GM12878 (cell line): ENCODE results near the gene UST. TPM values are rescaled to one million over a fixed set of nuclear protein-coding genes. Genes with fewer than 3 reads are reported as not detected.

Experiments
- ATAC-seq: fragments of 200-7000 bp; cut with Tn5 transposase; 3 replicates; pipeline ENCODE4 v1.9.1; 2020; ENCODE audit warnings: mild to moderate bottlenecking, moderate library complexity
- BruUV-seq: library from RNA; stranded (reverse); fragments of 400-500 nt; replicated peaks from 2 replicates; lab custom pipeline; 2021; lab: Mats Ljungman, UMichigan
- CTCF ChIA-PET: fragments of 300-600 bp; sonication (Branson Sonifier 250); formaldehyde crosslinking; extraction: SDS; loops from one replicate; lab custom pipeline; 2021; ENCODE audit warnings: inconsistent platforms; lab: Yijun Ruan, JAX
- POLR2A ChIA-PET: fragments of 350-600 bp; formaldehyde crosslinking; extraction: SDS; loops from one replicate; lab custom pipeline; 2021; ENCODE audit warnings: inconsistent platforms; lab: Charles Lee
- RAD21 ChIA-PET: fragments of 300-600 bp; sonication (Branson Sonifier 250); formaldehyde crosslinking; loops from one replicate; lab custom pipeline; 2023; ENCODE audit warnings: antibody characterized with exemption; ENCODE audit not compliant: unreplicated experiment; lab: Charles Lee
- SMC1A ChIA-PET: fragments of 300-600 bp; sonication (Branson Sonifier 250); formaldehyde crosslinking; loops from one replicate; lab custom pipeline; 2023; ENCODE audit not compliant: unreplicated experiment, uncharacterized antibody; lab: Charles Lee
- DNase-seq: peaks from one replicate; pipeline ENCODE4 v3.0.0-alpha.2; 2011; ENCODE audit warnings: low read depth, low spot score
- FAIRE-seq: peaks from 3 replicates; lab custom pipeline; 2011; peaks lifted over from hg19 to GRCh38; lab: Jason Lieb, UNC
- H2AFZ ChIP-seq: 2 replicates; pipeline ENCODE4 v1.6.0; 2011; ENCODE audit warnings: low read depth, low read length, control low read depth; ENCODE audit not compliant: control insufficient read depth
- H3K27ac ChIP-seq: 2 replicates; pipeline ENCODE4 v1.5.1; 2011; ENCODE audit warnings: control low read depth; ENCODE audit not compliant: control insufficient read depth, insufficient read depth
- H3K27me3 ChIP-seq, 2 experiments: replicated peaks in 1 of 2; 2 replicates each; pipeline versions ENCODE4 v1.6.0 to v1.6.1; 2011; ENCODE audit warnings: low read length in 1 of 2; ENCODE audit not compliant: control insufficient read depth in 2 of 2, insufficient read depth in 2 of 2
- H3K36me3 ChIP-seq, 2 experiments: 2 replicates each; pipeline ENCODE4 v1.5.1; 2011; ENCODE audit warnings: low read length in 1 of 2; ENCODE audit not compliant: control insufficient read depth in 2 of 2, insufficient read depth in 2 of 2
- H3K4me1 ChIP-seq: 2 replicates; pipeline ENCODE4 v1.6.1; 2011; ENCODE audit warnings: mild to moderate bottlenecking, low read length, moderate library complexity, mixed read lengths; ENCODE audit not compliant: control insufficient read depth, insufficient read depth
- H3K4me2 ChIP-seq: 2 replicates; pipeline ENCODE4 v1.6.0; 2011; ENCODE audit warnings: control low read depth; ENCODE audit not compliant: control insufficient read depth, insufficient read depth
- H3K4me3 ChIP-seq: fragments of 200-600 bp; sonication (generic); 2 replicates; pipeline ENCODE4 v1.5.1; 2016
- H3K79me2 ChIP-seq: 2 replicates; pipeline ENCODE4 v1.6.0; 2011; ENCODE audit warnings: low read length; ENCODE audit not compliant: control insufficient read depth, insufficient read depth
- H3K9ac ChIP-seq: 2 replicates; pipeline ENCODE4 v1.8.0; 2011; ENCODE audit warnings: low read length, control low read depth, mixed read lengths; ENCODE audit not compliant: control insufficient read depth, insufficient read depth
- H3K9me3 ChIP-seq: replicated peaks from 3 replicates; pipeline ENCODE4 v1.5.1; 2011; ENCODE audit warnings: mild to moderate bottlenecking, low read length; ENCODE audit not compliant: control insufficient read depth, insufficient read depth
- H4K20me1 ChIP-seq: 2 replicates; pipeline ENCODE4 v1.6.0; 2011; ENCODE audit not compliant: control insufficient read depth, insufficient read depth
- BHLHE40 ChIP-seq, 2 experiments: fragments of 450-650 bp in 1 of 2; IDR thresholded peaks; 2 replicates each; pipeline ENCODE4 v1.6.1; 2011 to 2017; ENCODE audit warnings: low read depth in 2 of 2, borderline replicate concordance in 1 of 2, improper control_type of control experiment in 1 of 2, low read length in 1 of 2, mild to moderate bottlenecking in 1 of 2
- BRCA1 ChIP-seq: IDR thresholded peaks from 2 replicates; pipeline ENCODE4 v1.6.1; 2011; ENCODE audit warnings: low read depth, low read length, improper control_type of control experiment
- ELK1 ChIP-seq: IDR thresholded peaks from 2 replicates; pipeline ENCODE4 v1.6.1; 2012; ENCODE audit warnings: low read depth, low read length, improper control_type of control experiment
- HDGF ChIP-seq: fragments of 450-650 bp; IDR thresholded peaks from 2 replicates; pipeline ENCODE4 v1.6.1; 2016; ENCODE audit warnings: antibody characterized with exemption
- MAX ChIP-seq: IDR thresholded peaks from 2 replicates; pipeline ENCODE4 v1.6.1; 2012; ENCODE audit warnings: low read depth, low read length, improper control_type of control experiment
- NFYB ChIP-seq: IDR thresholded peaks from 2 replicates; pipeline ENCODE4 v1.6.1; 2011; ENCODE audit warnings: low read depth, mild to moderate bottlenecking, low read length, improper control_type of control experiment, moderate library complexity; ENCODE audit not compliant: insufficient read depth
- PML ChIP-seq: IDR thresholded peaks from 2 replicates; pipeline ENCODE4 v1.6.1; 2012; ENCODE audit warnings: low read length, inconsistent platforms
- RAD51 ChIP-seq: fragments of 450-650 bp; IDR thresholded peaks from 2 replicates; pipeline ENCODE4 v1.6.1; 2016; ENCODE audit warnings: moderate library complexity, mild to moderate bottlenecking, inconsistent platforms
- RUNX3 ChIP-seq: IDR thresholded peaks from 2 replicates; pipeline ENCODE4 v1.6.1; 2012; ENCODE audit warnings: low read length, inconsistent platforms
- WGBS: methylation state at CpG from one replicate; pipeline ENCODE4 v1.1.6; 2016; ENCODE audit warnings: low lambda C conversion rate; ENCODE audit not compliant: insufficient replicate concordance, insufficient coverage; ENCODE audit errors: missing lambda C conversion rate; 5-methylcytosine and 5-hydroxymethylcytosine counted together
- in situ Hi-C: fragments of 300-500 bp; cut with MboI; formaldehyde crosslinking; loops from 9 replicates; pipeline ENCODE4 v1.14.3; 2018; ENCODE audit warnings: mixed read lengths
- intact Hi-C: fragments of 100-400 bp; cut with micrococcal nuclease; formaldehyde crosslinking; loops from one replicate; pipeline ENCODE4 v1.14.2; 2022; ENCODE audit not compliant: unreplicated experiment
- polyA plus RNA-seq, 11 experiments: library from polyadenylated mRNA; depleted of rRNA in 4 of 11; unstranded in 6 of 11; stranded (reverse) in 5 of 11; fragments of >200 nt; fragmentation: Nextera tagmentation in 4 of 11; fragmentation: Illumina TruSeq in 1 of 11; extraction: Ambion mirVana in 4 of 11; extraction: Trizol in 1 of 11; gene quantifications; 1 replicate in 1 of 11; 2 replicates in 10 of 11; pipeline versions ENCODE4 v1.2.1 to v1.2.3, GENCODE V29; 2011 to 2016; ENCODE audit warnings: inconsistent platforms in 2 of 11, missing spikeins in 2 of 11, low read depth in 1 of 11
- total RNA-seq, 4 experiments: library from RNA; depleted of rRNA in 3 of 4; stranded (reverse); fragments of >200 nt in 3 of 4; fragmentation: Illumina TruSeq in 1 of 4; extraction: Trizol in 1 of 4; gene quantifications; 2 replicates each; pipeline versions ENCODE4 v1.2.1 to v1.2.3, GENCODE V29; 2013 to 2021

UST gene
- total and polyA plus RNA-seq, 10 of the 15 experiments (the other 5 are each of a cell fraction or from before 2014, with no cell fraction given): 0.74 to 43.3 (median 2.2) TPM

- BruUV-seq: no TSS peak
- in situ Hi-C loops (loop anchor here (25.0 kb wide), 1 partner anchor 686 kb away; no protein-coding TSS in a partner anchor), intact Hi-C loops (loop anchor here (2.0 to 10.0 kb wide), 2 partner anchors 172 to 684 kb away; no protein-coding TSS in a partner anchor)
- no peak for TF ChIP-seq PML
- TF ChIP-seq MAX: no peak
- TF ChIP-seq RUNX3: no peak
- TF ChIP-seq BHLHE40 (IDR thresholded peaks at IDR 0.05; ENCODE audit: borderline replicate concordance in 1 of 2, low read depth in 2 of 2, low read length in 1 of 2): no peak
- no peak for TF ChIP-seq BRCA1
- TF ChIP-seq RAD51: no peak
- TF ChIP-seq ELK1: no peak
- no peak for TF ChIP-seq NFYB
- TF ChIP-seq HDGF: no peak
- DNase-seq: no peak
- Histone ChIP-seq H3K36me3 (no peaks in the 10 kb centered on the region), H4K20me1 (no peaks in the 10 kb centered on the region), H3K4me1 (no peaks in the 10 kb centered on the region), H3K4me3 (no peak overlapping the region), H3K4me2 (no peak overlapping the region), H3K27ac (no peak overlapping the region), H2AFZ (no peak overlapping the region), H3K79me2 (no peaks in the 10 kb centered on the region), H3K9me3 (peaks cover 2% of the 10 kb centered on the region; the same call in 1 of the 3 replicates), H3K27me3 (peaks cover 0 to 17% of the 10 kb centered on the region in 2 experiments; a peak in 2 of 4 replicates), H3K9ac (no peak overlapping the region)
- SMC1A ChIA-PET: interaction anchor here (0.9 to 4.3 kb wide), 4 partner anchors 9 to 30 kb away, joined by 3 to 42 read pairs (median 4); no protein-coding TSS in a partner anchor
- 87% methylated on average over 13 of the region's 13 CpGs for WGBS
- RAD21 ChIA-PET: interaction anchor here (1.1 to 5.9 kb wide), 5 partner anchors 8 to 174 kb away, joined by 3 to 52 read pairs (median 5); no protein-coding TSS in a partner anchor
- no peak for ATAC-seq
- POLR2A ChIA-PET: no interaction called here
- CTCF ChIA-PET: interaction anchor here (0.7 to 1.0 kb wide), 2 partner anchors 10 to 174 kb away, joined by 3 read pairs; no protein-coding TSS in a partner anchor
- FAIRE-seq: no peak
Observed at GRCh38 chr6:148750838-148751792, 4.3 kb downstream of the UST start.
